Measurements from ENCODE around the gene ACAD8. TPM values are rescaled to one million over a fixed set of nuclear protein-coding genes. Genes with fewer than 3 reads are reported as not detected.

The ACAD8 gene
- total and polyA plus RNA-seq, 10 of the 15 experiments (the other 5 are each of a cell fraction or from before 2014, with no cell fraction given), result 9.9 to 34.8 (median 22.2) TPM

DNA sequence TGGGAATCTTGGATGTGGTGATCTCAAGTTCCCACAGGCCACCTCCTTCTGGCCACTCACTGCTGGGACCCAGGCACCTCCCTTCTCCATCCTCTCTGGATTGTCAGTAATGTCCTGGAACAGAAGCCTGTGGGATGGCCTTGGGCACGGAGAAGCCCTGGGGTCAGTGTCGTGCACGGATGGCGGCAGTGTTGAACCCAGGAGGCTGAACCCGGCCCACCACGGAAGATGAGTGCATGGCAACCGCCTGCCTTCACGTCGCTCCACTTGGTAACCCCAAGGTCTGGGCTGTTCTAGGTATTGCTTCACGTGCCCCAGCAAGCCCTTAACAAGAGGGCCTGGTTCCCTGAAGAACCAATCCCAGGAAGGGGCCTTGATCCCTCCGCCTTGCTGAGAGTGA lies 7.3 kb upstream of the ACAD8 start (continued):
- no peak for TF ChIP-seq ZBTB4 (CRISPR knock-in tag; IDR thresholded peaks at IDR 0.05)
- TF ChIP-seq, protein P1, sequence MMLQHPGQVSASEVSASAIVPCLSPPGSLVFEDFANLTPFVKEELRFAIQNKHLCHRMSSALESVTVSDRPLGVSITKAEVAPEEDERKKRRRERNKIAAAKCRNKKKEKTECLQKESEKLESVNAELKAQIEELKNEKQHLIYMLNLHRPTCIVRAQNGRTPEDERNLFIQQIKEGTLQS (IDR thresholded peaks at IDR 0.05; ENCODE audit: borderline replicate concordance, extremely low read depth, low read depth, low read length), result no peak
- no peak for TF ChIP-seq MYC (IDR thresholded peaks at IDR 0.05; ENCODE audit: insufficient read depth, insufficient read length, insufficient replicate concordance, low read length, severe bottlenecking)
- no peak for TF ChIP-seq CHD4 (IDR thresholded peaks at IDR 0.05)
- no peak for TF ChIP-seq IRF3 (IDR thresholded peaks at IDR 0.05)
- no peak for TF ChIP-seq CREB1 (IDR thresholded peaks at IDR 0.05; ENCODE audit: low read depth)
- TF ChIP-seq, protein P2, sequence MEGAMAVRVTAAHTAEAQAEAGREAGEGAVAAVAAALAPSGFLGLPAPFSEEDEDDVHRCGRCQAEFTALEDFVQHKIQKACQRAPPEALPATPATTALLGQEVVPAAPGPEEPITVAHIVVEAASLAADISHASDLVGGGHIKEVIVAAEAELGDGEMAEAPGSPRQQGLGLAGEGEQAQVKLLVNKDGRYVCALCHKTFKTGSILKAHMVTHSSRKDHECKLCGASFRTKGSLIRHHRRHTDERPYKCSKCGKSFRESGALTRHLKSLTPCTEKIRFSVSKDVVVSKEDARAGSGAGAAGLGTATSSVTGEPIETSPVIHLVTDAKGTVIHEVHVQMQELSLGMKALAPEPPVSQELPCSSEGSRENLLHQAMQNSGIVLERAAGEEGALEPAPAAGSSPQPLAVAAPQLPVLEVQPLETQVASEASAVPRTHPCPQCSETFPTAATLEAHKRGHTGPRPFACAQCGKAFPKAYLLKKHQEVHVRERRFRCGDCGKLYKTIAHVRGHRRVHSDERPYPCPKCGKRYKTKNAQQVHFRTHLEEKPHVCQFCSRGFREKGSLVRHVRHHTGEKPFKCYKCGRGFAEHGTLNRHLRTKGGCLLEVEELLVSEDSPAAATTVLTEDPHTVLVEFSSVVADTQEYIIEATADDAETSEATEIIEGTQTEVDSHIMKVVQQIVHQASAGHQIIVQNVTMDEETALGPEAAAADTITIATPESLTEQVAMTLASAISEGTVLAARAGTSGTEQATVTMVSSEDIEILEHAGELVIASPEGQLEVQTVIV (IDR thresholded peaks at IDR 0.05; ENCODE audit: borderline replicate concordance, partially characterized antibody), result no peak
- TF ChIP-seq RAD21 (IDR thresholded peaks at IDR 0.05; ENCODE audit: insufficient read depth, low read depth, low read length), result no peak

Measured in GM12878 (cell line).